ENCODE measurements around the gene LCN6.

Gene LCN6

GRCh38 chr9:136750526-136750925 lies 2.2 kb upstream of the LCN6 start:
- no peaks in the 10 kb centered on the region for H3K9me3 ChIP-seq (replicated peaks; ENCODE audit: insufficient read depth, low read length)
- no peaks in the 10 kb centered on the region for H4K20me1 ChIP-seq (ENCODE audit: insufficient read depth, low read length)
- no peak overlapping the region for H3K4me3 ChIP-seq (ENCODE audit: low read length)
- H3F3A ChIP-seq (ENCODE audit: insufficient read depth, low read length) = no peaks in the 10 kb centered on the region
- no peak overlapping the region for H3K9ac ChIP-seq (ENCODE audit: low read length)
- H3K27ac ChIP-seq (ENCODE audit: low read length) = no peak overlapping the region
- no peak overlapping the region for H3K4me2 ChIP-seq (ENCODE audit: low read depth, low read length)
- DNase-seq = no peak
- H3K27me3 ChIP-seq (replicated peaks; ENCODE audit: insufficient read depth, low read length) = peaks cover 96% of the 10 kb centered on the region
- H3K36me3 ChIP-seq (replicated peaks; ENCODE audit: insufficient read depth, low read length) = no peaks in the 10 kb centered on the region
- no peak for TF ChIP-seq EZH2phosphoT487 (IDR thresholded peaks at IDR 0.05; ENCODE audit: low read length)
- TF ChIP-seq CTCF (IDR thresholded peaks at IDR 0.05; ENCODE audit: low read length) = no peak
- no peak for TF ChIP-seq EZH2 (optimal IDR thresholded peaks at IDR 0.05; ENCODE audit: low read depth, low read length)
- H3K9me2 ChIP-seq (replicated peaks; ENCODE audit: insufficient read depth, low read length) = no peaks in the 10 kb centered on the region
- no peak overlapping the region for H2AFZ ChIP-seq (ENCODE audit: low read length)
- H3K79me2 ChIP-seq (ENCODE audit: low read length) = no peaks in the 10 kb centered on the region
- H3K4me1 ChIP-seq (ENCODE audit: low read length) = no peaks in the 10 kb centered on the region

GRCh38 chr9:136748666-136749611 lies 614 bp upstream of the LCN6 start:
- Histone ChIP-seq H4K20me1 (ENCODE audit: insufficient read depth, low read length) (no peaks in the 10 kb centered on the region), H3K79me2 (ENCODE audit: low read length) (no peaks in the 10 kb centered on the region), H3K9me3 (replicated peaks; ENCODE audit: insufficient read depth, low read length) (no peaks in the 10 kb centered on the region), H3K4me1 (ENCODE audit: low read length) (no peaks in the 10 kb centered on the region), H3K9ac (ENCODE audit: low read length) (no peak overlapping the region), H3K27ac (ENCODE audit: low read length) (no peak overlapping the region), H3K9me2 (replicated peaks; ENCODE audit: insufficient read depth, low read length) (no peaks in the 10 kb centered on the region), H2AFZ (ENCODE audit: low read length) (no peak overlapping the region), H3F3A (ENCODE audit: insufficient read depth, low read length) (no peaks in the 10 kb centered on the region), H3K36me3 (replicated peaks; ENCODE audit: insufficient read depth, low read length) (no peaks in the 10 kb centered on the region), H3K4me3 (ENCODE audit: low read length) (no peak overlapping the region), H3K27me3 (replicated peaks; ENCODE audit: insufficient read depth, low read length) (peaks cover 96% of the 10 kb centered on the region), H3K4me2 (ENCODE audit: low read depth, low read length) (no peak overlapping the region)
- no peak for DNase-seq
- TF ChIP-seq EZH2 (optimal IDR thresholded peaks at IDR 0.05; ENCODE audit: low read depth, low read length) = no peak
- TF ChIP-seq CTCF (IDR thresholded peaks at IDR 0.05; ENCODE audit: low read length) = no peak

GRCh38 chr9:136747161-136748060 lies 914 bp downstream of the LCN6 start:
- no peaks in the 10 kb centered on the region for H3F3A ChIP-seq (ENCODE audit: insufficient read depth, low read length)
- H3K9ac ChIP-seq (ENCODE audit: low read length) = no peak overlapping the region
- H3K4me1 ChIP-seq (ENCODE audit: low read length) = no peaks in the 10 kb centered on the region
- no peaks in the 10 kb centered on the region for H3K9me2 ChIP-seq (replicated peaks; ENCODE audit: insufficient read depth, low read length)
- H3K4me3 ChIP-seq (ENCODE audit: low read length) = no peak overlapping the region
- no peak for DNase-seq
- no peaks in the 10 kb centered on the region for H3K36me3 ChIP-seq (replicated peaks; ENCODE audit: insufficient read depth, low read length)
- H3K27ac ChIP-seq (ENCODE audit: low read length) = no peak overlapping the region
- TF ChIP-seq EZH2 (optimal IDR thresholded peaks at IDR 0.05; ENCODE audit: low read depth, low read length) = no peak
- TF ChIP-seq EZH2phosphoT487 (IDR thresholded peaks at IDR 0.05; ENCODE audit: low read length) = no peak
- no peak for TF ChIP-seq CTCF (IDR thresholded peaks at IDR 0.05; ENCODE audit: low read length)
- H3K9me3 ChIP-seq (replicated peaks; ENCODE audit: insufficient read depth, low read length) = no peaks in the 10 kb centered on the region
- H3K79me2 ChIP-seq (ENCODE audit: low read length) = no peaks in the 10 kb centered on the region
- no peak overlapping the region for H2AFZ ChIP-seq (ENCODE audit: low read length)
- H4K20me1 ChIP-seq (ENCODE audit: insufficient read depth, low read length) = no peaks in the 10 kb centered on the region
- peaks cover 96% of the 10 kb centered on the region for H3K27me3 ChIP-seq (replicated peaks; ENCODE audit: insufficient read depth, low read length)
- H3K4me2 ChIP-seq (ENCODE audit: low read depth, low read length) = no peak overlapping the region
